Measurements from ENCODE around the gene IFITM10. TPM values are rescaled to one million over a fixed set of nuclear protein-coding genes. Genes with fewer than 3 reads are reported as not detected.

IFITM10 gene
- total RNA-seq, 1 donor from 2014 or later: 2.7 TPM

- no peak overlapping the region for H3K27ac Mint-ChIP-seq
- H3K9me3 Mint-ChIP-seq: no peaks in the 10 kb centered on the region
- no peak overlapping the region for H3K4me3 Mint-ChIP-seq
- H3K27me3 Mint-ChIP-seq (ENCODE audit: low read depth): peaks cover 24% of the 10 kb centered on the region
- TF ChIP-seq CTCF (IDR thresholded peaks at IDR 0.05; ENCODE audit: unreplicated experiment): no peak
- peaks cover 12% of the 10 kb centered on the region for H3K4me1 Mint-ChIP-seq
- DNase-seq (ENCODE audit: low spot score in 2 of 2, unreplicated experiment in 2 of 2): no peak
- H3K36me3 Mint-ChIP-seq: peaks cover 3% of the 10 kb centered on the region
Measured at GRCh38 chr11:1752907-1753228, 2.5 kb upstream of the IFITM10 start.

- no peak for TF ChIP-seq CTCF (IDR thresholded peaks at IDR 0.05; ENCODE audit: unreplicated experiment)
- H3K4me1 Mint-ChIP-seq: peaks cover 12% of the 10 kb centered on the region
Measured at GRCh38 chr11:1751999-1752906, 1.9 kb upstream of the IFITM10 start.

GRCh38 chr11:1751531-1751921, 1.1 kb upstream of the IFITM10 start:
- Mint-ChIP-seq H3K27me3 (ENCODE audit: low read depth) (peaks cover 36% of the 10 kb centered on the region), H3K4me3 (no peak overlapping the region), H3K36me3 (peaks cover 3% of the 10 kb centered on the region), H3K27ac (no peak overlapping the region), H3K9me3 (no peaks in the 10 kb centered on the region), H3K4me1 (peaks cover 12% of the 10 kb centered on the region)
- DNase-seq (ENCODE audit: low spot score in 2 of 2, unreplicated experiment in 2 of 2): no peak
- TF ChIP-seq CTCF (IDR thresholded peaks at IDR 0.05; ENCODE audit: unreplicated experiment): no peak

More at GRCh38 chr11:1751999-1752906, 1.9 kb upstream of the IFITM10 start:
- no peaks in the 10 kb centered on the region for H3K9me3 Mint-ChIP-seq
- DNase-seq (ENCODE audit: low spot score in 2 of 2, unreplicated experiment in 2 of 2): no peak
- no peak overlapping the region for H3K27ac Mint-ChIP-seq
- no peak overlapping the region for H3K4me3 Mint-ChIP-seq
- H3K36me3 Mint-ChIP-seq: peaks cover 3% of the 10 kb centered on the region
- H3K27me3 Mint-ChIP-seq (ENCODE audit: low read depth): peaks cover 31% of the 10 kb centered on the region

GRCh38 chr11:1750840-1751530, 590 bp upstream of the IFITM10 start:
- no peaks in the 10 kb centered on the region for H3K9me3 Mint-ChIP-seq
- H3K27me3 Mint-ChIP-seq (ENCODE audit: low read depth): peaks cover 40% of the 10 kb centered on the region
- no peak overlapping the region for H3K27ac Mint-ChIP-seq
- H3K36me3 Mint-ChIP-seq: peaks cover 3% of the 10 kb centered on the region
- no peak for TF ChIP-seq CTCF (IDR thresholded peaks at IDR 0.05; ENCODE audit: unreplicated experiment)
- DNase-seq (ENCODE audit: low spot score in 2 of 2, unreplicated experiment in 2 of 2): no peak
- no peak overlapping the region for H3K4me3 Mint-ChIP-seq
- H3K4me1 Mint-ChIP-seq: peaks cover 12% of the 10 kb centered on the region

GRCh38 chr11:1749395-1750351, 722 bp downstream of the IFITM10 start:
- Mint-ChIP-seq H3K27ac (no peak overlapping the region), H3K9me3 (no peaks in the 10 kb centered on the region), H3K4me3 (peak overlapping the region; percentile 52), H3K36me3 (no peaks in the 10 kb centered on the region), H3K4me1 (peaks cover 12% of the 10 kb centered on the region), H3K27me3 (ENCODE audit: low read depth) (peaks cover 47% of the 10 kb centered on the region)
- no peak for DNase-seq (ENCODE audit: low spot score in 2 of 2, unreplicated experiment in 2 of 2)
- TF ChIP-seq CTCF (IDR thresholded peaks at IDR 0.05; ENCODE audit: unreplicated experiment): no peak

All from mesothelial cell of epicardium (in vitro differentiated cells).